Upper lobe of left lung (tissue), 4 donors: ENCODE measurements around the gene MSANTD2.

Experiments used
- CTCF ChIP-seq, 6 experiments: fragments of 450-650 bp in 4 of 6; fragments of 200-600 bp in 2 of 6; sonication (generic) in 2 of 6; IDR thresholded peaks; one replicate each; pipeline ENCODE4 v1.5.1; 2016 to 2019; ENCODE audit warnings: antibody characterized with exemption in 6 of 6
- POLR2A ChIP-seq, 4 donors: fragments of 450-650 bp; IDR thresholded peaks; one replicate each; pipeline ENCODE4 v1.5.1; 2016 to 2017; ENCODE audit warnings: antibody characterized with exemption in 4 of 4, mild to moderate bottlenecking in 2 of 4

DNA sequence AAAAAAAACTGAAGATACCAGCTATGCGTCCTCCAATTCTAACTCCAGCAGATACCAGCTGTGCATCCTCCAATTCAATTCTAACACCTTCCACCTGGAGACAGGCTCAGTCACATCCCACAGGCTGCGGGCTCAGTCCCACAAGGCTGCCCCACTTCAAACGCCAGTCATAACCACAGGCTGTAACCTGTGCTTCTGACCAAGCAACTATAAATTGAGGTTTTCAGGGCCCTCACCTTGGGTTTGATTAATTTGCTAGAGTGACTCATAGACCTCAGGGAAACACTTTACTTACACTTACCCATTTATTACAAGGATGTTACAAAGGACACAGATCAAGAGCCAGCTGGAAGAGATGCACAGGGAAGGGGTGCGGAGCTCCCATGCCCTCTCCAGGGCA lies 32.4 kb upstream of the MSANTD2 start:
- TF ChIP-seq CTCF (IDR thresholded peaks at IDR 0.05) (no peak), POLR2A (IDR thresholded peaks at IDR 0.05) (no peak)
